NOMO-1 treated with dmso at 0.1 percent for 144 hours (cell line): Measurements from ENCODE around the gene SORCS2.

ENCODE experiments used
- DNase-seq: peaks from one replicate; lab custom pipeline; 2025; ENCODE audit not compliant: unreplicated experiment; lab: John Stamatoyannopoulos, UW

Gene SORCS2

DNA sequence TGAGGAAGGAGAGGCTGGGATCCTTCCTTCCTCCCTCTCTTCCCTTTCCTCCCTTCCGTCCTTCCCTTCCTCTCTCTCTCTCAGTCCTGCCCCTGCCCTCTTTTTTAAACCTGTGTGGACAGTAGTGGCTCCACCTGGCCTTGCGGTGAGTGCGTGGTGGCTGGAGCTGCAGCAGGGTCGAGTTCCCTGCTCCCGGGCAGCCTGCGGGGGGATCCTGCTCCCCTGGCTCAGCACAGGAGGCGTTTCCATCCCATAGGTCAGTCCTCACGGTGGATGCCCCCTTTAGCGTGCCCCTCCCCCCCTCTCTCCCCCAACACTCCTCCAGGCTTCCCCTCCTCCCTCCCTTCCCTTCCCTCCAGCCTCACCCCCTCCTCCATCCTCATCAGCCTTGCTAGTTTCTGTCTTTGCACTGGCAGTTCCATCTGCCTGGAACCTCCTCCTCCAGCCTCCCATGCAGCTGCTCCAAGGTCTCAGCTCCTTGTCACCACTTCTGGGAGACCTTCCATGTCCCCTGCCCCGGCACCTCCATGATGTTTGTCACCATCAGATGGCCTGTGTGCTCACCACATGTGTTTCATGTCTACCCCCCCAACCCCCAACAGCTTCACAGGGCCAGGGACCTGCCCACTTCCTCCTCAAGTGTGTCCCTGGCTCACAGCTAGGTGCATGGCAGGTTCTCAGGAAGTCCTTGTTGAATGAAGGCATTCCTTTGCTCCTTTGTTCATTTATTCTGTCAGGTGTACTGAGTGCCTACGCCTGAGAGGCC is 174.0 kb downstream of the SORCS2 start:
- no peak for DNase-seq

DNA sequence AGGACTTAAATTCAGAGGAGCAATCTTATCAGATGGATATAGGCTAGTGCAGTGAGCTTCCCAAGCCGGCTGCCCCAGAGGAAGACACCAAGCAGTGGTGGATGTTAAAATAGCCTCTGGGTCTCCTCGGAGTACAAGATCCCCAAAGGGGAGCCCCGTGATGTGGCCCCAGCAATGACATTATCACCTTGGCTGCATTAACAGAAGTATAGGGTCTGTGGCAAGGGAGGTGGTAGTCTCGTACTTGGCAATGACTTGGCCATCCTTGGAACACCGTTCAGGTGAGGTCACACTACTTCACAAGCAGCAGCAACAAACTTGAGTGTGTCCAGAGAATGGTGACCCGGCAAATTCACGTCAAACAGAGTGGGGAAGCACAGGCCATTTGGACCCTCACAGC is 174.6 kb downstream of the SORCS2 start:
- DNase-seq: no peak

DNA sequence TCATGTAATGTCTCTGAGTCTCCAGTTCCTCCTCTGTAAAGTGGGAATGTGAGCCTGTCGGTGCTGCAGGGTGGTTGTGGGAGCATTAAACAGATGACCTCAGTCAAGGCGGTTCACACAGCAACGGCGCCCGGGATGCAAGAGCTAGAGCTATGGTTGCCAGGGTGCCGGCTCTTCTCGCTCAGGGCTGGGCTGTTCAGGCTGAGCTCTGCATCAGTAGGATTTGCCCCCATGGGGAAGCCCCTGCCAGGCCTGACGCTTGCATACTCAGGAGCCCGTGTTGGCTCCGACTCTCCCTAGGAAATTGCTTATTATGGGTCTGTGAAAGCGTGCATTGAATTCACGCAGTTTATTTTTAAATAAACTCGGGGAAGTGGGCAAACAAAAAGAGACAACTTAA is 175.1 kb downstream of the SORCS2 start:
- no peak for DNase-seq

DNA sequence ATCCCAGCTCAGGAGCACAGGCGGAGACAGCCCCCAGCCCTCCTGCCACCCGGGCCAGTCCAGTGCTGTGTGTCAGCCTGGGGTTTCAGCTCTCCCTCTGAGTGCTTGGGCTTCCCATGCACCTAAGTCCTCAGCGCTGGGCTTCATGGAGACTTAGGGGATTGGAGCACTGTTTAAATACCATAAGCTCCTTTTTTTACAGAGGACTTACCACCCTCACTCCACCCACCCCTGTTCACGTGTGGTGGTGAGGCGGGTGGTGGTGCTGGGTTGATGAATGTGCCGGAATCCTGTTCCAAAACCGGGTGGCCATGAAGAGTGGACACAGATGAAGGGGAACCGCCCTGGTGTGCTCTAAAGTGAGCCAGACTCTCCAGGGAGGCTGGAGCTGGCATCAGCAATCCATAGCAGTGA is 175.5 kb downstream of the SORCS2 start:
- no peak for DNase-seq

DNA sequence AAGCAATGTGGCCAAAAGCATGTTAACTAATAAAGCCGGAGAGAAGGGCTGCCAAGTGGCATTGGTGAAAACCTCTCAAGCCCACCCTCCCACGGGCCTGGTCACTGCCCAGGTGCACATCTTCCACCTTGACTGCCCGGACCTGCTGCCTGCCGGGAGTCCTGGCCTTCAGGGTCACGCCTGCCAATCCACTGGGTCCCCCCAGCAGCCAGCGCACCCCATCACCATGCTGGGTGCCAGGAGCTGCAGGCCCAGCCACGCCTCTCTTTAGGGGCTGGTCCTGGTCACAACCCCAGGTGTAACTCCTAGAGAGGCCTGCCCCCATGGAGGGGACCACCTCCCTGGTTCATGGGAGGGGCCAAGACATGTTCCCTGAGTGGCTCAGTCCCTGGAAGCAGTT is 176.0 kb downstream of the SORCS2 start:
- DNase-seq: no peak

DNA sequence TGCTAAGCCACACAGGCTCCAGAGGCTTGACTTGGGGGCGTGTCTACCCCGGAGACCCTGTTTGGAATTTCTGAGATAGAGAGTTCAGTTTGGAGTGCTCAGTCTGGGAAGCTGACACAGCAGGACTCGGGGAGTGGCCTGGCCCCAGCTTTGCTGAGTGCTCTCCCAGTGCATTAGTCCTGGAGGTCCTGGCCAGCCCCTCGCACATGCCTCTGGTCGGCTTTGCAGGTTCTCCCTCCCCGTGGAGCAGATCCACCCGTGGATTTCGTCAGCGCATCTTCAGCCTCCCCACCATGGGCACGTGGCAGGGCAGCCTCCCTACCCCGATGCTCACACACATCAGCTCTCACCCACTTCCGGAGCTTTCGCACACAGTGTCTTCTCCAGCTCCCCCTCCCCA is 177.2 kb downstream of the SORCS2 start:
- no peak for DNase-seq

DNA sequence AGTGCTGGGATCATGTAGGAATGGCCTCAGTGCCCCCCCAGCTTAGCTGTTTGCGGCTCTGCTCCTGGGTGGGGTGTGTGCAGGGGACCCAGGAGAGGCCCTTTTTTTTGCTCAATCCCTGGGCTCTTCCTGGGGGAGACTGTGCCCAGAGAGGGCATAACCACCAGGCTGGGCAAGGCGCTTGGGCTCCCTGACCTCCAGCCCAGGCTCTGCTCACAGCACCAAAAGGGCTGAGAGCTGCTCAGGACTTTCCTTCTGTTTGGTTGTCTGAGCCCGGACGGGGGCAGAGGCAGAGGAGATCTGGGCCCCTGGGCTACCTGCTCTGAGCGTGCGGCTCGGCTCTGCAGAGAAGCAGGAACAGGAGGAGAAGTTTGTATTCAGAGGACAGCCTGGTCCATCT is 177.7 kb downstream of the SORCS2 start:
- DNase-seq: no peak

DNA sequence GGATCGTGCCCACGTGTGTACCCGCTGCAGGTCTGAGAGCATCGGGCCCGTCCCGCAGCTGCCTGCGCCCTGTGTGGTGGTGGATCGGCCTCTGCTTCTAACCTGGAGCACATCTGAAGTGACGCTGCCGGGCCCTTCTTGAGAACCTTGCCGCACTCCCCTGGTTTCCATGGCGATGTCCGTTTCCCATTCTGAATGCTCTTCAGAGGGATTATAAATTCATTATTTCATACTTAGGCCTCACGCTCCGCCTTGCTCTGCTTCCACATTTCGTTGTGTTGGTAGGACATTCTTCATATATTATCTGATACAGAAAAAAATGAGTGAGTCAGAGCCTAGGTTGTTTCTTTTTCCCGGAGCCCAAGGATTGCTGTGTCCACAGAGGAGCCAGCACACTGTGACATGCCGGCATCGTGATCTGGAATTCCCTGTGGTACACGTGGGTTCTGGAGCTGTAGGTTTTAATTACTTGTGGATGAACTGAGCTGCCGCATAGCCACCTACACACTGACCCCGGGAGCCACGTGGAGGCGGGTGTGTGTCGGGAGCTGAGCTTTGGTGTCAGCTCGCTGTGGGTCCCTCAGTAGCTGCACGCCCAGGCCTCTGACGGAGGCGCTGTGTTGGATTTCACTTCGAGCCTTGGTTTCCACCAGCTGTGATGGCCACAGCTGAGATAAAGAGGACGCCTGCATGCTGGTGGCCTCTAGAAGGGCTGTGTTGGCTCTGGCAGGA is 179.0 kb downstream of the SORCS2 start:
- no peak for DNase-seq

DNA sequence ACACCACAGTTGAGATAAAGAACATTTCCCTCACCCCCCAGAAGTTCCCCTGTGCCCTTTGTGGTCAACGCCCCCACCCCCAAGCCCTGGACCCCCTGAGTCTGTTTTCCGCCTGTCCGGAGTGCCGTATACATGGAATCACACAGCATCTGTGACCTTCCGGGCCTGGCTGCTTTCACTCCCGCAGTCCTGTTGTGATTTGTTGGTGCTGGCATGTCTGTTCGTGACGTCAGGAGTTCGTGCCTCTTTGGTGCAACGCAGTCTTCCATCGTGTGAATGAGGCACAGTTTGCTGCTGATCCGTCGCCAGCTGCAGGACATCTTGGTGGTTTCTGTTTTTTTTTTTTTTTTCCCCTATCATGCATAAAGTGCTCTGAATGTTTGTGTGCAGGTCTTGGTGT is 180.3 kb downstream of the SORCS2 start:
- DNase-seq: no peak

DNA sequence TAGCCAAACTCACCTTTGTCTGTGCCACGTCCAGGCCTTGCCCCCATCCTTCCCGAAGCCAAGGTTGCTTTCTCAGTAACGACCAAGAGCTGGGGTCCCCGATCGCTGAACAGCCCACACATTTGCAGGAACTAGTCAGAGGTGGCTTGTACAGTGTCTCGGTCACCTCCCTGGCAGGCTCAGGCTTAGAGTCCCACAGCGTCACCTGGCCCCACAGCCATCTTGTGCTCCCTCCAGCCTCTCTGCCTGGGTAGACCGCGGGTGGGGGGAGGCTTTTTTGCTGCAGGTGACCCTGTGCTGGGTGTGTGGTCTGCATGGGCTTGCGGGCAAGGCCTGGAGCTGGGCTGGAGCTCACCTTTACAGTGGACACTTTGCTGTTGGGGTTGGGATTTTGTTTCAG is 182.2 kb downstream of the SORCS2 start:
- no peak for DNase-seq

DNA sequence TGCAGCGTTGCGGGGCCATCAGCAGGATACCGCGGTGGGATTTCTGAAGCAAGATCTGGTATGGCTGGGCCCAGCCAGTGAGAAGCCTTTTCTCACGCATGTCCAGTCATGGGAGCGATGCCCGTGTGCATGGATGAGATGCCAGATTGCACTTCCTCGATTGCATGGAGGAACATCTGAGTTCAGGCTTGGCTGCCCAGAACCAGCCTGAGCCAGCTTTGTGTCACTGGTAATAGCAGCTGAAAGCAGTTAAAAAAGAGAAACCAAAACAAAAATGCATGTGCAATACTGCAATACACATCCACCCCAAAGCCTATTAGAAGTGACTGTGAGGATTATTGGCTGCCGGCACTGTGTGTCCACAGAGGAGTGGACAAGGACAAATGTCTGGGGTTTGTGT is 183.1 kb downstream of the SORCS2 start:
- DNase-seq: no peak

DNA sequence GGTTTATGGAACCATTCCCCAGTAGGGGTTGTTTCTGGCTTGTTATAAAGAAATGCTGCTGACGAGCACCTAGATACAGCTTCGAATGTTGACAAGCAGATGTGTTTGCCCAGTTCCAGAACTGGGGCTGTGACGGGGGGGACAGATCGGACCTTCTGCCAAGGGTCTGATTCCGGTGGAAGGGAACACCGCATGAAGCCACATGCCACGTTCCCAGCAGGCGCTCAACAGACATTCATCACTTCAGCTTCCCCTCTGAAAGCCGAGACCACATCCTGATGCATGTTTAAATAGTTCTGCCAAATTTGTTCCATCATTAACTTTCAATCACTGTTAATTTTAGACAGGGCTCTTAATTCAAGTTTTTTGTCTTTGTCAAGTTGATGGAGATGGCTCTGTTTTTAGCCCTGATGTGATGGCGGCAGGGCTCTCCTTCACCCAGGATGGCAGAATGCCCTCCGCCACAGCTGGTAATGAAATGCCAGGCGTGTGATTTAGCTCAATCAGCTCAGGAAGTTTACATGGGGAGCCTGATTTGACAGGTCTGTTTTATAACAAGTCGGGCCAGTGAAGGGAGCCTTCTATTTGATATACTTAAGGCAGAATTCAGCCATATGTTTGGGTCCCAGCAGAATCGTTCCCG is 185.0 kb downstream of the SORCS2 start:
- DNase-seq: no peak

DNA sequence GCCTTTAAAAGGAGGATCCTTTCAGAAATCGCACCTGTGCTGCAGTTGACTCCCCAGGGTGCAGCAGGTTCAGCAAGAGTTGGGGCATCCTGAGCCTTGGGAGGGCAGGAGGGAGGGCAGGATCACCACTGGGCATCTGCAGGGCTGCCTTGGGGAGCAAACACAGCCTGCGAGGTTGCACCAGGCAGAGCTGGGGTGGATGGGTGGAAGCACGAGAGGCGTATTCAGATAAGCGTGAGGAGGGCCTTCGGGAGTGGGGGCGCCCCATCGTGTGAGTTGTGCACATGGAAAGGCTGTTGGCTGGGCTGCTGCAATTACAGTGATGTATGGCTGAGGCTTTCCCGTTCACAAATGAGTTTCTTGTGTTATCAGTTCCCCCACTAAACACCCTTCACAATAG is 186.8 kb downstream of the SORCS2 start:
- no peak for DNase-seq

DNA sequence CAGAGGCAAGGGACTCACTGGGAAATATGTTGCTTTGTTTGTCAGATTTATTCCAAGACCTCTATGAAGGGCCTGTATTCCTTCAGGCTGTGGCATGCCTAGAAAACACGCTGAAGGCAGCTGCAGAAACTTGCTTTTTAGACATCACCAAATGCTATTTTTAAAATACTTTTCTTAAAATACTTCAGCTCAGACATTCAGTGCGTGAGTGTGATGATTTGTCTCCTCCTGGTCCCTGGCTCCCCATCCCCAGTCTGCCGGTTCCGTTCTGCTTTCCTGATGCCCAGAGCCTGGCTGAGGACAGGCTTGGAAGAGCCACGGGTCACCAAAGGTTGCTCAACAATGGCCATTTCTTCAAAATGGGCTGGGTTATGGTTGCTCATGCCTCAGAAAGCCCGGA is 187.4 kb downstream of the SORCS2 start:
- DNase-seq: no peak

DNA sequence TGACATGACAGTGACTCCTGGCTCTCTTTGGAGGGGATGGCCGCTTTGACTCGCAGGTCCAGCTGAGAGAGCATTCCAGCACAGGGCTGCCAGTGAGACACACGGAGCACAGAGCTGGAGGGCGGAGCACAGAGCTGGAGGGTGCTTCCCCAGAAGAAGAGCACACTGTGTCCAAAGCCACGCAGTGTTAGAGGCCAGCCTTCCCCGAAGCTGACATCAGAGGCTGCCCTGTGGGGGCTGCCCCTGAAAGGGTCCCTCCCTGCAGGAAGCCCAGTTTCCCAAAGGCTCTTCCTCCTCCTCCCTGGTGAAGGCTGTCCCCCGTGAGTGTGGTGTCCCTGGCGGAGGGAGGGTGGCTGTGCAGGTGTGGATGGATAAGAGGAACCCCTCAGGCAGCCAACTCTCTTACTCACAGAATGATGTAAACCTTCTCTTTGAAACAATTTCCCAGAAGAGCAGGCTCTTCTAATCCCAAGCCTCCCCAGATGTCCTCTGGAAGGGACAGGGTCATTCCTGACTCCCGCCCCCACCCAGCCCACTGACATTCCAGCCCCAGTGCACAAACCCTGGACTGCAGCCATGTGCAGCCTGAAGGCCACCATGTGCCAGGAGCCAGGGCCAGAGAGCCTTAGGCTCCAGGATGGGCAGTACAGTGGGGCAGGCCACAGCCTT is 189.0 kb downstream of the SORCS2 start:
- no peak for DNase-seq

DNA sequence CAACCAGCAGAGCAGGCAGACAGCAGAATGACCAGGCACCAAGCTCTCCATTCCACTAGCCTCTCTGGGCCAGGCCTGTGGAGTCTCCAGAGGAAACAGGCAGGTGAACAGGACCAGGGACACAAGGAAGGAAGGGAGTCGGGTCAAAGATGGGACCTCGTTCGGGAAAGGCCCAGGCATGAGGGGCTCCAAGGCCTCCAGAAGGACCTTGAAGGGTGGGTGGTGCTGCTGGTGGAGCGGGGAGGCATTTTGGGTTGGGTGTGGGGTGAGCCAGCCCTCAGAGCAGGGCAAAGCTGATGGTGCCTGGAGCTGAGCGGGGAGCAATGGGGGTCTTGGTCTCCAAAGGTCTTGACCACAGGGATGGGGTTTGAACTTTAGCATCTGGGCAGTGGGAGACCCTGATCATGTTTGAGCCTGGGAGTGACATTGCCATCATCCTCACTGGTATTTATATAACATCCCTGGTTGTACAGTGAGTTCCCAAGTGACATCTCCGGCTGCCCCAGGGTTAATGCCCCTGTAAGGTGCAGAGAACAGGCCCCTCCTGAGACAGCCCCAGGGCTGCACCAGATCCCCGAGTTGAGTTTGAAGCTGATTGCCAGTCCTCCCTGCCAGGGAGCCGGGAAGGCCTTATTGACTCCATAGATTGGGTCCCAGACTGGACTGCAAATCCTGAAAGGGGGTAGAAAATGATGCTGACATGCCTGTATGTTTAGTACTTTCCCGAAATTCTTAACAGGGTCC is 189.7 kb downstream of the SORCS2 start:
- no peak for DNase-seq

DNA sequence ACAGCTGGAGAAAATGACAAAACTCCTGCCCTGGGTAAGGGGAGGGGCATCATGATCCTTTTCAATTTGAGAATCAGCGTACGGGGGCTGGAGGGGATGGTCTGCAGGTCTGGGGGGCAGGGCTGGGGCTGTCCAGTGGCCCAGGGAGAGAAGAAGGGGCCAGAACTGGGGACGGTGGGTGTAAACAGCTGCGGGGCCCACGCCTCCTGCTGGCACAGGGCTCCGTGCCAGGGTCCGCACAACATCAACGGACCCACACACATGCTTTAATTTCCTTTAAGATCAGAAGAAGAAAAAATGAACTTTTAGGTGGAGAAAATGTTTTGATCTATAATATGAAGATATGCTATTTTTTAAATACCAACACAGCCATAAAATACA is 190.3 kb downstream of the SORCS2 start:
- no peak for DNase-seq

DNA sequence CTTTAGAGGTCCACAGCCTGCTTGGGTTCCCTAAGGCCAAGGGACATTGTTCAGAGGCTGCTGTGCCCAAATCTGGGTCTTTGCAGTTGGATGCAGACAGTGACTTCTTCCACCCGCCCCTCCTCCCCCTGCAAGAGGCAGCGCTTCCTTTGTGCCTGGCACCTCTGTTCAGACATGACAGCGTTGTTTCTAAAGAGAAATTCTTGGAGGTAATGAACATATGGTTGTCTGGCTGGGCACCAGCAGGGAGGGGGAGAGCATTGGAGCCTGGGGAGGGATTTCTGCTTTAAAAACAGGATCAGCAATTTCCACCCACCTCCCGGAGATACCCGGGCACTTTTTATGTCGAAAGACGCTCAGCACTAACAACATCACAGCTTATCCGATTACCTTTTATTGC is 190.9 kb downstream of the SORCS2 start:
- DNase-seq: no peak

DNA sequence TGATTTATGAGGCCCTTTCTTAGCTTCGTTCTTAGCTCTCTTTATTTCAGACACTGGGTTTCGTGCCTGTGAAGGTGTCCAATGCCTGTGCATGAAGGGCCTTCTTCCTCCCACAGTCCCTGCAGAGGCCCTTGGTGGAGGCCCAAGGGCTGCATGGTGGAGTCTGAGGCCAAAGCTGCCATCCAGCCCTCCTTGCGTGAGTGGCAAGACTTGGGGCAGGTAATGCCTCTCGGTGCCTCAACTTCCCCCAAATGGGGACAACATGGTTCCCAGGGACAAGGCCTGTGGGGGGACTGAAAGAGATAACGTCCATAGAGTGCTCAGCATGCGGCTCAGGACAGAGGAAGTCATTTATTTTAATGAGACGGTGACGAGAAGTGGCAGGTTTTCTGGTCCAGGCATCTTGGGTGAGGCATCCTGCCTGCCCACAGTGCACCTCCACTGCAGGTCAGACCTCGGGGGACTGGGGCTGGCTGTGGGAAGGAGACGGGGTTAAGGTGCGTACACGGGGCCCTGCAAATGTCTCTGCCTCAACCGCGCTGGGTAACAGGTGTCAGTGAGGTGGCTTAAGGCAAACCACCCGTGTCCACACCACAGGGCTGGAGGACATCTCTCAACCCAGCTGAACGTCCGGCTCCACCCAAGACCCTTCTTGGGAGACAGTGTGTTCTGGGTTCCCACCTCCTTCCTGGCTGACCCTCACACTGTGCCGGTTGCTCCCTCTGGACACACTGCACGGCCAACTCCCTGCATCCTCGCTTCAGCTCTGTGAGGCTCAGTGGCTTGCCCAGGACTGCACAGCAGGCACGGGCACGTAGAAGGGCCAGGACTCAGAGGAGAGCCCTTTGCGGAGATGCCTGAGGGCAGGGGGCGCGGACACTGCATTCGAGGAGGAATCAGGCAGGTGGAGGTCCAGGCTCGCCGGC is 191.9 kb downstream of the SORCS2 start:
- DNase-seq: no peak
